ENCODE measurements around the gene CTSE.

Gene CTSE

GRCh38 chr1:205980237-205980870, 43.3 kb downstream of the CTSE start:
- Mint-ChIP-seq H3K9me3 (no peaks in the 10 kb centered on the region), H3K4me3 (no peak overlapping the region), H3K27ac (no peak overlapping the region), H3K4me1 (ENCODE audit: low read depth) (no peaks in the 10 kb centered on the region), H3K27me3 (no peaks in the 10 kb centered on the region), H3K36me3 (ENCODE audit: low read depth) (no peaks in the 10 kb centered on the region)

GRCh38 chr1:205979301-205979700, 44.4 kb downstream of the CTSE start:
- Mint-ChIP-seq H3K36me3 (ENCODE audit: low read depth) (no peaks in the 10 kb centered on the region), H3K27ac (no peak overlapping the region), H3K27me3 (no peaks in the 10 kb centered on the region), H3K4me1 (ENCODE audit: low read depth) (no peaks in the 10 kb centered on the region), H3K4me3 (no peak overlapping the region), H3K9me3 (peaks cover 10% of the 10 kb centered on the region)

- Mint-ChIP-seq H3K4me3 (no peak overlapping the region), H3K27me3 (no peaks in the 10 kb centered on the region), H3K36me3 (ENCODE audit: low read depth) (no peaks in the 10 kb centered on the region), H3K9me3 (peaks cover 16% of the 10 kb centered on the region), H3K27ac (no peak overlapping the region), H3K4me1 (ENCODE audit: low read depth) (no peaks in the 10 kb centered on the region)
These were observed 45.0 kb downstream of the CTSE start for GRCh38 chr1:205978676-205979075.

- peaks cover 17% of the 10 kb centered on the region for H3K9me3 Mint-ChIP-seq
- H3K4me1 Mint-ChIP-seq (ENCODE audit: low read depth): no peaks in the 10 kb centered on the region
- no peak overlapping the region for H3K4me3 Mint-ChIP-seq
- H3K27me3 Mint-ChIP-seq: no peaks in the 10 kb centered on the region
- no peak overlapping the region for H3K27ac Mint-ChIP-seq
- no peaks in the 10 kb centered on the region for H3K36me3 Mint-ChIP-seq (ENCODE audit: low read depth)
These were observed 46.2 kb downstream of the CTSE start for GRCh38 chr1:205977402-205978014.

GRCh38 chr1:205976708-205977401, 46.8 kb downstream of the CTSE start:
- H3K27ac Mint-ChIP-seq: no peak overlapping the region
- peaks cover 17% of the 10 kb centered on the region for H3K9me3 Mint-ChIP-seq

GRCh38 chr1:205976036-205976435, 47.7 kb downstream of the CTSE start:
- no peak overlapping the region for H3K4me3 Mint-ChIP-seq
- no peaks in the 10 kb centered on the region for H3K4me1 Mint-ChIP-seq (ENCODE audit: low read depth)
- H3K27ac Mint-ChIP-seq: no peak overlapping the region
- no peaks in the 10 kb centered on the region for H3K27me3 Mint-ChIP-seq
- peaks cover 17% of the 10 kb centered on the region for H3K9me3 Mint-ChIP-seq
- H3K36me3 Mint-ChIP-seq (ENCODE audit: low read depth): no peaks in the 10 kb centered on the region

More at GRCh38 chr1:205976708-205977401, 46.8 kb downstream of the CTSE start:
- Mint-ChIP-seq H3K27me3 (no peaks in the 10 kb centered on the region), H3K4me1 (ENCODE audit: low read depth) (no peaks in the 10 kb centered on the region), H3K36me3 (ENCODE audit: low read depth) (no peaks in the 10 kb centered on the region), H3K4me3 (no peak overlapping the region)

DNA sequence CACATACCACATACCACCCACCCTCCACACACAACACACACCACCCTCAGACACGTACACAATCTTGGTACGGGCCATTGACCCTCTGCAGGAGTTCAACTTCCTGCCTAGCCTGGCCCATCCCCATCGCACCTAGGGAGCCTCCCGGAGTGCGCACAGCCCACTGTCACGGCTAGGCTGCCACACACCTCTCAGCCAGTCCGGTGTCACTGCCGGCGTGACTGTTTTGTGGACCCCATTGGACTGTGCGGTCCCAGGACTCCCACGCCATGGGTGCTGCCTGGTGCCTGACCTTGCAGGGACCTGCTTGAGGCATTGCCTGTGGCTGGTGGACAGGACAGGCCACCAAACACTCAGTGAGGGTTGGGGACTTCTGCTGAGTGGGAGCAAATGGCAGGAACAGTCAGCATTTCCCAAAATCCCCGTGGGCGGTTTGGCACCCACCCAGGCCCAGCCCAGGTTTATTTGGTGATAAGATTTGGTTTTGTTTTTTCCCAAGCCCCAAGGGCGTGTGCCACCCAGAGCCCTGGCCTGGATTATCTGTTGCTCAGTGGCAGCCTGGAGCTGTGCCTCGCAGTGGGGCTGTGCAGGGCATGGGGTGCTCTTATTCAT, 48.2 kb downstream of the CTSE start:
- no peaks in the 10 kb centered on the region for H3K36me3 Mint-ChIP-seq (ENCODE audit: low read depth)
- peaks cover 17% of the 10 kb centered on the region for H3K9me3 Mint-ChIP-seq
- no peak overlapping the region for H3K4me3 Mint-ChIP-seq

DNA sequence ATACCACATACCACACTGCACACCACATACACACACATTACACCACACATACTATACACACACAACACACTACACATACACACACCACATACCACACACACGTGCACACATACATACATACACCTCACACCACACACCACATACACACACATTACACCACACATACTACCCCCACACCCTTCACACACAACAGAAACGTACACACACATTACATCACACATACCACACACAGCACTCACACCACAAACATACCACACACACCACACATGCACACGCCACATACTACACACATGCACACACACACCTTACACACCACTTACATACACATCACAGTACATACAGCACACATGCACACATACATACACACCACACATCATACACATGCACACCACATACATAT, 49.0 kb downstream of the CTSE start:
- Mint-ChIP-seq H3K27me3 (no peaks in the 10 kb centered on the region), H3K4me1 (ENCODE audit: low read depth) (no peaks in the 10 kb centered on the region), H3K9me3 (peaks cover 17% of the 10 kb centered on the region), H3K36me3 (ENCODE audit: low read depth) (no peaks in the 10 kb centered on the region), H3K27ac (peak overlapping the region; percentile 0), H3K4me3 (no peak overlapping the region)

More for the DNA sequence above, 48.2 kb downstream of the CTSE start:
- H3K4me1 Mint-ChIP-seq (ENCODE audit: low read depth): no peaks in the 10 kb centered on the region
- H3K27me3 Mint-ChIP-seq: no peaks in the 10 kb centered on the region
- H3K27ac Mint-ChIP-seq: peak overlapping the region; percentile 31

DNA sequence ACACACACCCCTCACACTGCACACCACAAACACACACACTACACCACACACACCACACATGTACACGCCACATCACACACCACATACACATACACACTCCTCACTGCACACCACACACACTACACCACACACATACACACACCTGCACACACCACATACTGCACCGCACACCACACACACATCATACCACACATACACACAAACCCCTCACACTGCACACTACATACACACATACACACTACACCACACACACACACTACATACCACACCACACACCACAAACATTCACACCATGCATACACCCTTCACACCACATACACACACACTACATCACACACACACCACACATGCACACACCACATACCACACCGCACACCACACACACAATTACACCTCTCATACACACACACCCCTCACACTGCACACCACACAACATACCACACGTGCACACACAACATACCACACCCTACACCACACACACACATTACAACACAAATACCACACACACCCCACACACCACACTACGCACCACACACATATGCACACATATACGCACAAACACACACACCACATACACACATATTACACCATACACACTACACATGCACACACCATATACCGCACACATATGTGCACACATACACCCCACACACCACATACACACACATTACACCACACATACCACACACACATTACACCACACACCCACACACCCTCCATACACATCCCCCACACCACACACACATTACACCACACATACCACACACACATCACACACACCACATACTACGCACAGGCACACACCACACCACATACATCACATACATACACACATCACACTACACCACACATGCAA, 50.1 kb downstream of the CTSE start:
- H3K27ac Mint-ChIP-seq: no peak overlapping the region

GRCh38 chr1:205972491-205973168, 51.1 kb downstream of the CTSE start:
- Mint-ChIP-seq H3K27ac (no peak overlapping the region), H3K4me1 (ENCODE audit: low read depth) (no peaks in the 10 kb centered on the region), H3K27me3 (no peaks in the 10 kb centered on the region), H3K4me3 (no peak overlapping the region), H3K36me3 (ENCODE audit: low read depth) (no peaks in the 10 kb centered on the region), H3K9me3 (peaks cover 17% of the 10 kb centered on the region)

More for the DNA sequence above, 50.1 kb downstream of the CTSE start:
- H3K4me1 Mint-ChIP-seq (ENCODE audit: low read depth): no peaks in the 10 kb centered on the region
- H3K36me3 Mint-ChIP-seq (ENCODE audit: low read depth): no peaks in the 10 kb centered on the region
- H3K9me3 Mint-ChIP-seq: peaks cover 17% of the 10 kb centered on the region
- H3K27me3 Mint-ChIP-seq: no peaks in the 10 kb centered on the region
- H3K4me3 Mint-ChIP-seq: no peak overlapping the region

GRCh38 chr1:205972081-205972480, 51.6 kb downstream of the CTSE start:
- Mint-ChIP-seq H3K27me3 (no peaks in the 10 kb centered on the region), H3K9me3 (peaks cover 17% of the 10 kb centered on the region), H3K4me1 (ENCODE audit: low read depth) (no peaks in the 10 kb centered on the region), H3K4me3 (no peak overlapping the region), H3K27ac (no peak overlapping the region), H3K36me3 (ENCODE audit: low read depth) (no peaks in the 10 kb centered on the region)

- no peaks in the 10 kb centered on the region for H3K27me3 Mint-ChIP-seq
- H3K9me3 Mint-ChIP-seq: peaks cover 17% of the 10 kb centered on the region
- H3K4me1 Mint-ChIP-seq (ENCODE audit: low read depth): no peaks in the 10 kb centered on the region
- H3K36me3 Mint-ChIP-seq (ENCODE audit: low read depth): no peaks in the 10 kb centered on the region
- no peak overlapping the region for H3K27ac Mint-ChIP-seq
- H3K4me3 Mint-ChIP-seq: no peak overlapping the region
These were observed 52.6 kb downstream of the CTSE start for GRCh38 chr1:205971082-205971481.

GRCh38 chr1:205970486-205970885, 53.2 kb downstream of the CTSE start:
- Mint-ChIP-seq H3K4me1 (ENCODE audit: low read depth) (no peaks in the 10 kb centered on the region), H3K9me3 (peaks cover 17% of the 10 kb centered on the region), H3K27me3 (no peaks in the 10 kb centered on the region), H3K4me3 (no peak overlapping the region), H3K27ac (no peak overlapping the region), H3K36me3 (ENCODE audit: low read depth) (no peaks in the 10 kb centered on the region)

DNA sequence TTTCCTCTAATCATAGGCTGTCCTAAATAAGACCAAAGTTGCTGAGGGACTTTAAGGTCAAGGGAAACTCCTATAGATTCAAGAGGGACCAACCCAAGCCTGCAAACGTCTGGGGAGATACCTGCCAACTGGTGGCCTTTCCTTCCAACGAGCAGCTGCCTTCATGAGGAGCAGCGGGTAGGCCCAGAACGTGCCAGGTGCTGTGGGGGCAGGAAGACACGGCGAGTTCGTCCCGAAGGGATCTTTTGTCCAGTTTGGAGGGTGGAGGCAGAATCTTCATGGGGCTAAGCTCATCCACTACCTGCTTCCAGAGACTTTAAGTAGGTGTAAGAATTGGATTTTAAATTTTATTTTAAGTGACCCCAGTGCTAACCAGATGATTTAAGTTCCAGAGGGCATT, 54.5 kb downstream of the CTSE start:
- H3K27ac Mint-ChIP-seq: no peak overlapping the region
- no peaks in the 10 kb centered on the region for H3K4me1 Mint-ChIP-seq (ENCODE audit: low read depth)
- no peak overlapping the region for H3K4me3 Mint-ChIP-seq
- no peaks in the 10 kb centered on the region for H3K36me3 Mint-ChIP-seq (ENCODE audit: low read depth)
- H3K27me3 Mint-ChIP-seq: no peaks in the 10 kb centered on the region
- H3K9me3 Mint-ChIP-seq: peaks cover 7% of the 10 kb centered on the region

Measured in stimulated activated naive CD8-positive, alpha-beta T cell treated with anti-CD3 and anti-CD28 coated beads, Interleukin-15, Interleukin-2, amounts not matched to agents 100 ng/mL and 50 ng/mL, for 24 hours (primary cell).